ENCODE measurements around the gene ILDR1. TPM values are rescaled to one million over a fixed set of nuclear protein-coding genes. Genes with fewer than 3 reads are reported as not detected.

The ILDR1 gene
- total RNA-seq, 1 donor from 2014 or later, result 6.3 TPM

- peak; percentile 73 for ATAC-seq
These were observed 7.3 kb downstream of the ILDR1 start for GRCh38 chr3:122014741-122015140.

- peak; percentile 91 for ATAC-seq
These were observed 8.6 kb downstream of the ILDR1 start for GRCh38 chr3:122013448-122013925.

- no peak for ATAC-seq
These were observed 9.2 kb downstream of the ILDR1 start for GRCh38 chr3:122012821-122013220.

GRCh38 chr3:122011396-122011795 is 10.7 kb downstream of the ILDR1 start:
- no peak for ATAC-seq

GRCh38 chr3:122010506-122010905 is 11.5 kb downstream of the ILDR1 start:
- ATAC-seq, result no peak

- ATAC-seq, result no peak
These were observed 13.9 kb downstream of the ILDR1 start for GRCh38 chr3:122008166-122008565.

GRCh38 chr3:122006267-122006666 is 15.8 kb downstream of the ILDR1 start:
- no peak for ATAC-seq

GRCh38 chr3:122004991-122005565 is 17.0 kb downstream of the ILDR1 start:
- ATAC-seq, result no peak

- peak; percentile 51 for ATAC-seq
These were observed 17.9 kb downstream of the ILDR1 start for GRCh38 chr3:122004107-122004506.

- no peak for ATAC-seq
These were observed 18.4 kb downstream of the ILDR1 start for GRCh38 chr3:122003606-122004005.

GRCh38 chr3:122003112-122003511 is 18.9 kb downstream of the ILDR1 start:
- ATAC-seq, result no peak

GRCh38 chr3:122002611-122003010 is 19.4 kb downstream of the ILDR1 start:
- ATAC-seq, result no peak

- no peak for ATAC-seq
These were observed 20.2 kb downstream of the ILDR1 start for GRCh38 chr3:122001892-122002291.

- no peak for ATAC-seq
These were observed 21.0 kb downstream of the ILDR1 start for GRCh38 chr3:122000936-122001605.

GRCh38 chr3:121999931-122000330 is 22.1 kb downstream of the ILDR1 start:
- ATAC-seq, result no peak

- no peak for ATAC-seq
These were observed 23.2 kb downstream of the ILDR1 start for GRCh38 chr3:121998611-121999473.

- ATAC-seq, result peak; percentile 58
These were observed 23.9 kb downstream of the ILDR1 start for GRCh38 chr3:121998030-121998580.

GRCh38 chr3:121997372-121997771 is 24.7 kb downstream of the ILDR1 start:
- ATAC-seq, result no peak

- no peak for ATAC-seq
These were observed 25.6 kb downstream of the ILDR1 start for GRCh38 chr3:121996441-121996840.

- peak; percentile 89 for ATAC-seq
These were observed 26.6 kb downstream of the ILDR1 start for GRCh38 chr3:121995161-121996137.

GRCh38 chr3:121994551-121994950 is 27.5 kb downstream of the ILDR1 start:
- ATAC-seq, result no peak
